Measurements from ENCODE around the gene ULK4.
"Not testable (repeated sequence)": the region's sequence is repeated elsewhere in the genome, so short reads cannot be mapped to it uniquely, and the experiment has no call there.

Gene ULK4

GRCh38 chr3:41932464-41932863, 29.4 kb downstream of the ULK4 start:
- DNase-seq, result no peak
- H3K27me3 Mint-ChIP-seq, result no peaks in the 10 kb centered on the region
- no peak overlapping the region for H3K27ac Mint-ChIP-seq
- H3K4me3 Mint-ChIP-seq, result no peak overlapping the region
- H3K9me3 Mint-ChIP-seq, result peaks cover 2 to 3% of the 10 kb centered on the region in 2 donors
- no peak for ATAC-seq (replicated peaks)
- peaks cover 43 to 52% of the 10 kb centered on the region in 2 donors for H3K36me3 Mint-ChIP-seq
- peaks cover 2 to 6% of the 10 kb centered on the region in 2 donors for H3K4me1 Mint-ChIP-seq

- Mint-ChIP-seq H3K4me3 (no peak overlapping the region), H3K36me3 (peaks cover 23 to 27% of the 10 kb centered on the region in 2 donors), H3K27ac (no peak overlapping the region), H3K9me3 (no peaks in the 10 kb centered on the region), H3K4me1 (peaks cover 10 to 21% of the 10 kb centered on the region in 2 donors), H3K27me3 (no peaks in the 10 kb centered on the region)
- ATAC-seq (replicated peaks) (no peak), DNase-seq (no peak)
Observed at GRCh38 chr3:41920406-41920965, 41.4 kb downstream of the ULK4 start.

GRCh38 chr3:41915353-41915752, 46.5 kb downstream of the ULK4 start:
- Mint-ChIP-seq H3K27me3 (no peaks in the 10 kb centered on the region), H3K4me3 (no peak overlapping the region), H3K4me1 (no peaks in the 10 kb centered on the region), H3K36me3 (peaks cover 12 to 15% of the 10 kb centered on the region in 2 donors), H3K9me3 (no peaks in the 10 kb centered on the region), H3K27ac (no peak overlapping the region)
- ATAC-seq (replicated peaks), result no peak
- no peak for DNase-seq

GRCh38 chr3:41912280-41912679, 49.6 kb downstream of the ULK4 start:
- H3K27me3 Mint-ChIP-seq, result no peaks in the 10 kb centered on the region
- no peak overlapping the region for H3K4me3 Mint-ChIP-seq
- H3K9me3 Mint-ChIP-seq, result no peaks in the 10 kb centered on the region
- H3K36me3 Mint-ChIP-seq, result peaks cover 12 to 20% of the 10 kb centered on the region in 2 donors
- ATAC-seq (replicated peaks) (no peak), DNase-seq (no peak)
- no peaks in the 10 kb centered on the region for H3K4me1 Mint-ChIP-seq
- no peak overlapping the region for H3K27ac Mint-ChIP-seq

- no peaks in the 10 kb centered on the region for H3K4me1 Mint-ChIP-seq
- peaks cover 23 to 34% of the 10 kb centered on the region in 2 donors for H3K36me3 Mint-ChIP-seq
- ATAC-seq (replicated peaks) (no peak), DNase-seq (no peak)
- H3K9me3 Mint-ChIP-seq, result no peaks in the 10 kb centered on the region
- H3K27ac Mint-ChIP-seq, result no peak overlapping the region
- H3K4me3 Mint-ChIP-seq, result no peak overlapping the region
- no peaks in the 10 kb centered on the region for H3K27me3 Mint-ChIP-seq
Observed at GRCh38 chr3:41907330-41908073, 54.4 kb downstream of the ULK4 start.

GRCh38 chr3:41900265-41900664, 61.6 kb downstream of the ULK4 start:
- H3K9me3 Mint-ChIP-seq, result no peaks in the 10 kb centered on the region
- peaks cover 0 to 5% of the 10 kb centered on the region in 2 donors for H3K4me1 Mint-ChIP-seq
- H3K4me3 Mint-ChIP-seq, result no peak overlapping the region
- no peaks in the 10 kb centered on the region for H3K27me3 Mint-ChIP-seq
- peaks cover 19 to 30% of the 10 kb centered on the region in 2 donors for H3K36me3 Mint-ChIP-seq
- DNase-seq, result no peak
- no peak overlapping the region for H3K27ac Mint-ChIP-seq
- ATAC-seq (replicated peaks), result no peak

GRCh38 chr3:41898631-41899030, 63.3 kb downstream of the ULK4 start:
- DNase-seq, result no peak
- Mint-ChIP-seq H3K4me1 (peaks cover 0 to 5% of the 10 kb centered on the region in 2 donors), H3K36me3 (peaks cover 26 to 28% of the 10 kb centered on the region in 2 donors), H3K27ac (no peak overlapping the region), H3K9me3 (no peaks in the 10 kb centered on the region), H3K27me3 (no peaks in the 10 kb centered on the region), H3K4me3 (no peak overlapping the region)
- ATAC-seq (replicated peaks), result no peak

GRCh38 chr3:41893977-41894376, 67.9 kb downstream of the ULK4 start:
- Mint-ChIP-seq H3K27me3 (no peaks in the 10 kb centered on the region), H3K27ac (no peak overlapping the region), H3K4me3 (no peak overlapping the region), H3K4me1 (peaks cover 4 to 6% of the 10 kb centered on the region in 2 donors), H3K9me3 (peaks cover 5 to 8% of the 10 kb centered on the region in 2 donors), H3K36me3 (peaks cover 37 to 40% of the 10 kb centered on the region in 2 donors)
- no peak for ATAC-seq (replicated peaks)
- DNase-seq, result no peak

- Mint-ChIP-seq H3K27ac (no peak overlapping the region), H3K27me3 (no peaks in the 10 kb centered on the region), H3K4me3 (no peak overlapping the region), H3K9me3 (peaks cover 5 to 8% of the 10 kb centered on the region in 2 donors), H3K36me3 (peaks cover 24 to 26% of the 10 kb centered on the region in 2 donors), H3K4me1 (peaks cover 3 to 4% of the 10 kb centered on the region in 2 donors)
- no peak for ATAC-seq (replicated peaks)
- no peak for DNase-seq
Observed at GRCh38 chr3:41888368-41889076, 73.4 kb downstream of the ULK4 start.

- Mint-ChIP-seq H3K9me3 (no peaks in the 10 kb centered on the region), H3K4me1 (no peaks in the 10 kb centered on the region), H3K27me3 (no peaks in the 10 kb centered on the region), H3K27ac (no peak overlapping the region), H3K36me3 (peaks cover 3 to 11% of the 10 kb centered on the region in 2 donors), H3K4me3 (no peak overlapping the region)
- DNase-seq (no peak), ATAC-seq (replicated peaks) (no peak)
Observed at GRCh38 chr3:41882956-41883355, 78.9 kb downstream of the ULK4 start.

GRCh38 chr3:41881233-41881821, 80.6 kb downstream of the ULK4 start:
- Mint-ChIP-seq H3K27me3 (no peaks in the 10 kb centered on the region), H3K4me1 (no peaks in the 10 kb centered on the region), H3K36me3 (peaks cover 7 to 11% of the 10 kb centered on the region in 2 donors), H3K9me3 (no peaks in the 10 kb centered on the region), H3K27ac (peak overlapping the region; percentile 5), H3K4me3 (no peak overlapping the region)
- ATAC-seq (replicated peaks), result no peak
- no peak for DNase-seq

- no peak for ATAC-seq (replicated peaks)
- H3K4me3 Mint-ChIP-seq, result no peak overlapping the region
- peaks cover 7 to 13% of the 10 kb centered on the region in 2 donors for H3K36me3 Mint-ChIP-seq
- H3K4me1 Mint-ChIP-seq, result no peaks in the 10 kb centered on the region
- H3K27me3 Mint-ChIP-seq, result no peaks in the 10 kb centered on the region
- no peak for DNase-seq
- H3K27ac Mint-ChIP-seq, result no peak overlapping the region
- no peaks in the 10 kb centered on the region for H3K9me3 Mint-ChIP-seq
Observed at GRCh38 chr3:41880387-41880786, 81.5 kb downstream of the ULK4 start.

- ATAC-seq (replicated peaks); DNase-seq; H3K4me3 Mint-ChIP-seq; H3K27ac Mint-ChIP-seq; H3K4me1 Mint-ChIP-seq; H3K27me3 Mint-ChIP-seq; H3K9me3 Mint-ChIP-seq: not testable (repeated sequence)
- peaks cover 7 to 13% of the 10 kb centered on the region in 2 donors for H3K36me3 Mint-ChIP-seq
Observed at GRCh38 chr3:41877741-41878140, 84.2 kb downstream of the ULK4 start.

- DNase-seq (no peak), ATAC-seq (replicated peaks) (no peak)
- H3K9me3 Mint-ChIP-seq, result peaks cover 0 to 1% of the 10 kb centered on the region in 2 donors
- H3K27me3 Mint-ChIP-seq, result no peaks in the 10 kb centered on the region
- no peak overlapping the region for H3K27ac Mint-ChIP-seq
- H3K4me1 Mint-ChIP-seq, result no peaks in the 10 kb centered on the region
- H3K4me3 Mint-ChIP-seq, result no peak overlapping the region
- H3K36me3 Mint-ChIP-seq, result peaks cover 31 to 35% of the 10 kb centered on the region in 2 donors
Observed at GRCh38 chr3:41874022-41874421, 87.9 kb downstream of the ULK4 start.

Data from stimulated activated naive B cell treated with anti-CD40 and anti-IgM and Interleukin-4, amounts not matched to agents 10 μg/mL and 1 μg/mL and 100 μg/mL, for 72 hours (primary cell).